GM12873 (cell line): ENCODE measurements around the gene DOCK11.

Experiments
- TF ChIP-seq, protein P1 (sequence below): IDR thresholded peaks from 2 replicates; pipeline ENCODE4 v1.5.1; 2012; ENCODE audit warnings: low read depth, mild to moderate bottlenecking, moderate library complexity, low read length, control low read depth; ENCODE audit not compliant: insufficient read depth; ENCODE audit errors: missing control alignments

Gene DOCK11

GRCh38 chrX:118506805-118507480, 11.3 kb downstream of the DOCK11 start:
- TF ChIP-seq, protein P1, sequence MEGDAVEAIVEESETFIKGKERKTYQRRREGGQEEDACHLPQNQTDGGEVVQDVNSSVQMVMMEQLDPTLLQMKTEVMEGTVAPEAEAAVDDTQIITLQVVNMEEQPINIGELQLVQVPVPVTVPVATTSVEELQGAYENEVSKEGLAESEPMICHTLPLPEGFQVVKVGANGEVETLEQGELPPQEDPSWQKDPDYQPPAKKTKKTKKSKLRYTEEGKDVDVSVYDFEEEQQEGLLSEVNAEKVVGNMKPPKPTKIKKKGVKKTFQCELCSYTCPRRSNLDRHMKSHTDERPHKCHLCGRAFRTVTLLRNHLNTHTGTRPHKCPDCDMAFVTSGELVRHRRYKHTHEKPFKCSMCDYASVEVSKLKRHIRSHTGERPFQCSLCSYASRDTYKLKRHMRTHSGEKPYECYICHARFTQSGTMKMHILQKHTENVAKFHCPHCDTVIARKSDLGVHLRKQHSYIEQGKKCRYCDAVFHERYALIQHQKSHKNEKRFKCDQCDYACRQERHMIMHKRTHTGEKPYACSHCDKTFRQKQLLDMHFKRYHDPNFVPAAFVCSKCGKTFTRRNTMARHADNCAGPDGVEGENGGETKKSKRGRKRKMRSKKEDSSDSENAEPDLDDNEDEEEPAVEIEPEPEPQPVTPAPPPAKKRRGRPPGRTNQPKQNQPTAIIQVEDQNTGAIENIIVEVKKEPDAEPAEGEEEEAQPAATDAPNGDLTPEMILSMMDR, result no peak

GRCh38 chrX:118507766-118508165, 12.2 kb downstream of the DOCK11 start:
- TF ChIP-seq, protein P1, result no peak

GRCh38 chrX:118508221-118508620, 12.6 kb downstream of the DOCK11 start:
- TF ChIP-seq, protein P1, result no peak

- TF ChIP-seq, protein P1, result no peak
These were observed 13.0 kb downstream of the DOCK11 start for GRCh38 chrX:118508635-118509034.

- TF ChIP-seq, protein P1, result no peak
These were observed 14.5 kb downstream of the DOCK11 start for GRCh38 chrX:118510111-118510510.

GRCh38 chrX:118513120-118513898, 17.7 kb downstream of the DOCK11 start:
- TF ChIP-seq, protein P1, result no peak

DNA sequence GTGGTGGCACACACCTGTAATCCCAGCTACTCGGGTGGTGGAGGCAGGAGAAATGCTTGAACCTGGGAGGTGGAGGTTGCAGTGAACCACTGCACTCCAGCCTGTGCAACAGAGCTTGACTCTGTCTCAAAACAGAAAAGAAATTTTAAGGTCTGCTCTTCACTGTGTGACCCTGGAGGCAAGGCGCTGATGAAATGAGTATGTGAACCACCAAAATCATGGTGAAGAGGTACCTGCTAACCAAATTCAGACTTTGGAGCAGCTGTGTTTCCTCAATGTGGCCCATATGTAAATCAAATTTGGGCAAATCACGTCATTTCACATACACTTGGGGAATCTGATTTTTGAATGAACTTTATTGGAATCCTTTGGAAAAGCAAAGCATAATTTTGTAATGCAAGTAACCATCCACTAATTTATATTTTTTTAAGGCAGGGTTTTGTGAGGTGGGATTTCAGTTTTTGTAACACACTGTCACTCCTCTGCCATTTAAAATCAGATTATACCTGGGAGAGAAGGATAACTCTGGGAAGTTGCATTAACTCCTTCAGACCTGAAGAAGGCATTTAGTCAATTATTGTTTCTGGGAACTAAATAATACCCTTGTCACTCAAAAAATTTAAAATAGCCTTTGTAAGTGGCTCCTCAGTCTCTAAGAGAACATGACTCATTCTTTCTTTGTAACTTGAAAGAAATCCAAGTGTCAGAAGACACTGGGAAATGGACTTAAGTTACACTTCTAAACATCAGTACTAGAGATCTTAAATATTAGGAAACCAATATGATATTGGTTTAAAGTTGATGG, 24.0 kb downstream of the DOCK11 start:
- TF ChIP-seq, protein P1, result no peak
